HG02642 (cell line): ENCODE measurements around the gene ENAM.
"Not testable (repeated sequence)": the region's sequence is repeated elsewhere in the genome, so short reads cannot be mapped to it uniquely, and the experiment has no call there.

Experiments used
- ATAC-seq: cut with Tn5 transposase; IDR thresholded peaks from one replicate; pipeline ENCODE4 v1.9.1; 2021; ENCODE audit warnings: mild to moderate bottlenecking; ENCODE audit not compliant: unreplicated experiment, poor library complexity

ENAM gene

DNA sequence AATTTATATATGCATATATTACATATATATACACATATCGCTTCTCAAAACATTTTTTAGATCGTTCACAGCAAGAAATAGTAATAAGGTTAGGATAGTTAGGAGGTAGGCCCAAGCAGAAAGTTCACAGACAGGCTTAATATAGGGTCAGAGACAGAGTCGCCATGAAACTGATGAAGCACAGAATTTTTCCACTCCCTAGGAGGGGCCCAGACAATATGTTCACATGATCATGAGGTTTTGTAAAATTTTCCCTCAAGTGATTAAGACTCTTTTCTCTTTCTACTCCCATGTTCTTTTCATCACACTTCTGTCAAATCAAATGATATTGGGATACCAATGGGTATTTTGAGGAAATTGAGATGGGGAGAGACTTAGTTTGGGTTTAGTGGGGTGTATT is 5.2 kb upstream of the ENAM start:
- ATAC-seq, result no peak

DNA sequence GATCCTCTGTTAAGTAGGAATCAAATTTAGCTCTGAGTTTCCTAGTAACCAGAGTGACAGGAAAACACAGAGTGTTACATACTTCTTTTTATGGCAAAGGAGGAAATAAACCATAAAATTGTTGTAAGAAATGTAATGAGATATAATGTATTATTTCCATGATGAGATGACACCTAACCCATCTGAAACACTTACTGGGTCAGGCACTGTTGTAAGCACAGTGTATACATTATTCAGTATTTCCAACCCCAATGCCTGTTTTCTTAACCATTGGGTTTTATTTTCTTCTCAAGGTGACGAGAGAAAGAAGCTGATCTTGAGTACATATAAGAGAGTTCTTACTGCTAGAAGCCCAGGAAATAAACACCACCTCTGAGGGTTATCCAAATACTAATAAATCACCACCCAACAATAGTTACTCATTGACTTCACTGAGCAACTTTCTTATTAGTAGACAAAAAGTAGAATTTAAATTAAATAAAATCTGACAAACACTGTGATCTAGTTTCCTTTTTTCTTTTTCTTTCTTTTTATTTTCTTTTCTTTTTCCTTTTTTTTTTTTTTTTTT is 4.2 kb upstream of the ENAM start:
- ATAC-seq, result no peak

GRCh38 chr4:70627620-70628019 is 924 bp upstream of the ENAM start:
- ATAC-seq, result no peak

- ATAC-seq, result peak; percentile 79
Measured at GRCh38 chr4:70629469-70630090, 1.0 kb downstream of the ENAM start.

GRCh38 chr4:70630162-70630561 is 1.6 kb downstream of the ENAM start:
- ATAC-seq, result no peak

DNA sequence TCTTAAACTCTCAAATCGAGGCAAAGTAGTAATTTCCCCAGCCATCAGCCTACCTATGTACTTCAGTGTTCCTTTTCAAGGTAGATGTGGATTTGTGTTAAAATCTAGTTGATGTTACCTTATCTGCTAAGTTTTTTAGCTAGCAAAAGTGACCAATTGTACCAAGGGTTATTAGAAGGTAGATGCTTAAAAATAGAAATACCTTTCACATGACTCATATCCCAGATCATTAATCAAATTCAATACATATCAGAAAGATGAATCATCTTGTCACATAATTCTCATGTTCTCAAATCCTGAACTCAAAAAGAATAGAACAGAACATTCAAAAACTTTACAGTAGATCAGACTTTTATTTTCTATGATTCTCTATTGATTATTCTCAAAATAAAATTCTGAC is 3.5 kb downstream of the ENAM start:
- ATAC-seq, result no peak

GRCh38 chr4:70634482-70634881 is 5.9 kb downstream of the ENAM start:
- ATAC-seq, result no peak

GRCh38 chr4:70637239-70637913 is 8.8 kb downstream of the ENAM start:
- peak; percentile 55 for ATAC-seq

DNA sequence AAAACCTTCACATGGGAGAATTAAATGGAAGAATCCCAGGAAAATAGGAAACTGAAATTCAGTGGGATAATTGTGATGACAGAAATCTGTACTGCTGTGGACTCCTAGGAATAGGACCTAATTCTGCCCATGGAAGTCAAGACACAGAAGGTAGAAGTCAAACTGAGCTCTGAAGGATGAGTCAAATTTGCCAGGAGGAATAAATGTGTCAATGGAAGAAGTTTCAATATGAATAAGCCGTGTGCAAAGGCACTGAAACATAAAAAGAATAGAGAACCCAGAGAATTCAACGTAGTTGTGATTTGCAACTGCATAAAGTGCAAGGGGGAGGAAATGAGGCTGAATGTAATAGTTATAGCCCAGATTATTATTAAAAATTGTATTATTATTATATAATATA is 11.6 kb downstream of the ENAM start:
- ATAC-seq, result no peak

GRCh38 chr4:70650741-70651140 is 22.2 kb downstream of the ENAM start:
- ATAC-seq, result not testable (repeated sequence)

DNA sequence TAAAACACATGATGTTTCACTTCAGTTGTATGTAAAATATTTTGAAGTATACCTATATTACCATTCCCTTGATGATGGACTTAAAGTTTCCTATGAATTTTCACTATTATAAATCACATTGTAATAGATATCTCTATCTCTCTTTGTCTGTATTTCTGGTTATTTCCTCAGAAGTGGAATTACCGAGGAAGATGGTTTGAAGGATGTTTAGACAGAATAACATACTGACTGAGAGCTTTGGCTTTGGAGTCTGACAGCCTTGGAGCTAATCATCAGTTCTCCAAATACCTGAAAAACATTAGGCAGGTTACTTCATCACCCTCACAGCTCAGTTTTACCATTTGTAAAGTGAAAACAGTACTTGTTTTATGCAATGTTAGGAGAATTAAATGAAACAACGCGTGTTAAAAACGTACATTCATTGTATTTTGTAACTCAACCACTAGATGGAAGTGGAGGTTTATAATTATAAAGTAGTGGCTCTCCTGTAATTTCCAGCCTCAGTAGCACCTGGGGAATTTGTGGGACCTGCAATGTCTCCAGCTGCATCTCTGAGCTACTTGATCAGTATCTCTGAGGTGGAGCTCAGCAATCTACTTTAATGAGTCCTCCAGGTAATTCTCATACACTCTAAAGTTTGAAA is 23.4 kb downstream of the ENAM start:
- peak; percentile 42 for ATAC-seq

GRCh38 chr4:70654605-70655011 is 26.1 kb downstream of the ENAM start:
- no peak for ATAC-seq

DNA sequence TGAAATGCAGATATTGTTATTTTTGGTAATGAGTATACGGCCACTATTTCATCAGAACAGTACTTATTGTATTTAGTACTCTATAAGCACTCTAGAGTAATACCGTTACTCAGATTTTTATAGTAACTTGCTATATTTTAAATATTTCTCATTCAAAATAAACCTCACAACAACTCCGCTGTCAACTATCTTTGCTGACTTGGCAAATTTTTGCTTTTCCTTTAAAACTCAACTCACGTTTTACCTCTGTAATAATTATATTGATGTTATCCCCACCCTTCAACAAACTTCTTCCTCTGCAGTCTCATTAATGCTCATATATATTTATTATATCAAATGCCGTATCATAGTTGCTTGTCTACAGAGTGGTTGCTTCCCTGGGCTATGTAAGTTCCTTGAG is 28.8 kb downstream of the ENAM start:
- ATAC-seq, result no peak

DNA sequence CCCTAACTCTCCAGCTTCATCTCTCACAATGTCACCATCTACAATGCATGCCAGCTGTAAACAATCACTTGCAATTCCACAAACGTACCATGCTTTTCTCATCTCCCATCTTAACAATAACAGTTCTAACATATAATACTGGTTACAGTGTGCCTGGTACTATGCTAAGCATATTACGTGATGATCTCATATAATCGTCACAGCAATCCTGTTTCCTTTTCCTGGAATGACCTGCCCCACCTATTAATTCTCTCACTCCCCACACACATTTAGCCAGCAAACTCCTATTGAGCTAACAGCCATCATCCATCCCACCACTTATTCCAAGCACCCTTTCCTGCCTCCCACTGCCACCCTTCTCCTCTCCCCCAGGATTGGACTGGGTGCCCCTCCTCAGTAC is 29.9 kb downstream of the ENAM start:
- no peak for ATAC-seq

DNA sequence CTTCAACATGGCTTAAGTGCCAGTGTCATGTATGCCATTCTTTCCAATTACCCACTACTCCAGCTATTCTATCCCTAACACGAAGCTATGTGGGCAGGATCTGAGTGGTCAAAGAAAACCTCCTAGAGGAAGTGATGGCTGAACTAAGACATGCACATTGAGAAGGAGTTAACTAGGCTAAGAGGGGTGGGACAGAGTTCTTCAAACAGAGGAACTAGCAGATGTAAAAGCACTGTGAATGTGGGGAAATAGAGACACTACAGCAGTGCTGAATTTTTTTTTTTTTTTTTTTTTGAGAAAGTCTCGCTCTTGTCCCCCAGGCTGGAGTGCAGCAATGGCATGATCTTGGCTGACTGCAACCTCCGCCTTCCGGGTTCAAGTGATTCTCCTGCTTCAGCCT is 31.6 kb downstream of the ENAM start:
- no peak for ATAC-seq

- peak; percentile 78 for ATAC-seq
Measured at GRCh38 chr4:70661309-70661922, 32.9 kb downstream of the ENAM start.

- peak; percentile 64 for ATAC-seq
Measured at GRCh38 chr4:70666369-70666768, 37.8 kb downstream of the ENAM start, which contains the start of gene JCHAIN. Gene JCHAIN (minus strand): TSS chr4:70666508. CDS start chr4:70666490, 18 bp downstream.

- ATAC-seq, result peak; percentile 38
Measured at GRCh38 chr4:70667740-70668535, 39.4 kb downstream of the ENAM start.

DNA sequence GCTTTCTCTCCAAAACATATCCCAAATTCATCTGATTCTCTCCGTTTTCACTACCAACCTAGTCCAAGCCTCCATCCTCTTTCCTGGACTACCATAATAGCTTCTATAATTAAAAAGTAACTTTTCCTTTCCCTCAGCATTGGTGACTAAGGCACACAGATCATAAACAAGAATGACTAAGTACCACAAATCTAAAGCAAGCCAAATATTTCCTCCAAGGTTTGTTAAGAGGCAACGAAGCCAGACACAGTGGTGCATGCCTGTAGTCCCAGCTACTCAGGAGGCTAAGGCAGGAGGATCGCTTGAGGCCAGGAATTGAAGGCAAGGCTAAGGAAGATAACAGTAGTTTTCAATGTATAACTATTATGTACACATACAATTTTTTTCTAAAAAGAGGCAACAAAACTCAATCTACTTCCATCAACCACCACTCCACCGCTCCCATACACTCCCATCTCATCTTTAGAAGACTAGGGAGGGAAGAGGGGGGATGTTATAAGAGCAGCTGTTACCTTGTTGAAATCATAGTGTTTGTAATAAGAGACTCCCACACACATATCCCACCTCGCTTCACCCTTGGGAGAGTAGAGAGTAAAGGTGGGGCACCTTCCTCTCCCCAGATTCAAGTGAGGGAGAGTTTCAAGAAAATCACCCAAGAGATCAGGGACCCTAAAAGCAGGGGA is 41.9 kb downstream of the ENAM start:
- no peak for ATAC-seq

DNA sequence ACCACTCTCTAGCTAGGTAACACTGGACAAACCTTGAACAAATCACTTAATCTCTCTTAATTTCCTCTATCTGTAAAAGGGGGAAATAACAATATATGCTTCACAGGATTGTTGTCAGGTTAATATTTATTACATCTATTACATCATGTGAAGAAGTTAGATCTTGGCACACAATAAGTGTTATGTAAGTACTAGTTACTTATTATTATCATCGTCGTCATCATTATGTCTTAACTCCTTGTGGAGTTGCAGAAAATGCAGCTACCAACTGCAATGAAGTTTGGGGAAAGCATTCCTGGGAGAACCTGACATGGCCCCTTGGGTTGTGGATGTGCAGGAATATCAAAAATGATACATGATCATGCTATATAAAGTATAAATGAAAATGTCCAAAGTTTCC is 42.5 kb downstream of the ENAM start:
- ATAC-seq, result no peak
